GM21390 (cell line): ENCODE measurements around the gene S1PR2.
A peak's percentile ranks its signal among the peaks of the same experiment; 100 is the strongest.
"Not testable (repeated sequence)": the region's sequence is repeated elsewhere in the genome, so short reads cannot be mapped to it uniquely, and the experiment has no call there.

ENCODE experiments used
- ATAC-seq: cut with Tn5 transposase; IDR thresholded peaks from one replicate; pipeline ENCODE4 v1.9.1; 2021; ENCODE audit not compliant: unreplicated experiment

S1PR2 gene

DNA sequence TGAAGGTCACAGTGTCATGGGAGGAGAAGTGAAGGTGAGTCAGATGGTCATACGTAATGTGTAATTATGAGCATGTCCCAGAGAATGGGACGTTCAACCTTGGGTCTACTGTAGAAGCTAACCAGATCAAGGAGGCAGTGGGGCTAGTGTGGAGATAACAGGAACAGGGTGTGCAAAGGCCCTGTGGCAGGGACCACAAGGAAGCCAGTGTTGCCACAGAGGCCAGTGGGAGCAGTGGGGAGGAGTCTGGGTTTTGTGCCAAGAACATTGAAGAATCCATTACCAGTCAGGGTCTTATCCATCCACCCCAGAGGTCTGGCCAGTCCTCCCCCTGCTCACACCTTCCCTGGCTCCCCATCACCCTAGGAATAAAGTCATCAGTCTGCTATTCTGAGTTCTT lies 24.2 kb upstream of the S1PR2 start:
- ATAC-seq: no peak

DNA sequence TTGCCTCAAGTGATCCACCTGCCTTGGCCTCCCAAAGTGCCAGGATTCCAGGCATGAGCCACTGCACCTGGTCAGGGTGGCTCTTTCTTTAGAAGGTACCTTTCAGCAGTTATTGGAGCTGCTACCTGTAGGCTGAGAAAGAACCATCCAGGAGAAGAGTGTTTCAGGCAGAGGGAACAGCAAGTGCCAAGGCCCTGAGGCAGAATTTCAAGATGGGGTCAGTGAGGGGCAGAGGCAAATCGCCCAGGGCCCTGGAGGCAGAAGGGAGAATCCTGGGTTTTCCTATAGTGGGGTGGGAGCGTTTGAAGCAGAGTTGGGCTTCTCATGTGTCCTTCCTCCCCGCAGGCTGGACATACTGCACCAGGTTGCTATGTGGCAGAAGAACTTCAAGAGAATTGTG lies 23.1 kb upstream of the S1PR2 start:
- ATAC-seq: no peak

DNA sequence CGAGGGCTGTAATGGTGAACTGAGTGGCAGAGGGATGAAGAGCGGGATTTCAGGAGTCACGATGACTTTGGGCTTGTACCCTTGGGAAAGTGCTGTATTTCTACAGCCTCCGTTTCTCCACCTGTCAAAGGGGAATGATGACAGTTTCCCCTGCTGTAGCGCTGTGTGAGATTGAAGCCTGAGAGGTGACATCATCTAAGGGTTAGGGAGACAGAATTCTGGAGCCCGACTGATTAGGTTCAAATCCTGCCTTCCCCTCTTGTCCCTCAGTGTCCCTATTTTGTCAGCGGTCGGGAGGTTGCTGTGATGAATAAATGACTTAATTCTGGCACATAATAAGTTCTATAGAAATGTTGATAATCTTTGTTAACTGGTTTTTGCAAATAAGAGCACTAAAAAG lies 21.6 kb upstream of the S1PR2 start:
- no peak for ATAC-seq

DNA sequence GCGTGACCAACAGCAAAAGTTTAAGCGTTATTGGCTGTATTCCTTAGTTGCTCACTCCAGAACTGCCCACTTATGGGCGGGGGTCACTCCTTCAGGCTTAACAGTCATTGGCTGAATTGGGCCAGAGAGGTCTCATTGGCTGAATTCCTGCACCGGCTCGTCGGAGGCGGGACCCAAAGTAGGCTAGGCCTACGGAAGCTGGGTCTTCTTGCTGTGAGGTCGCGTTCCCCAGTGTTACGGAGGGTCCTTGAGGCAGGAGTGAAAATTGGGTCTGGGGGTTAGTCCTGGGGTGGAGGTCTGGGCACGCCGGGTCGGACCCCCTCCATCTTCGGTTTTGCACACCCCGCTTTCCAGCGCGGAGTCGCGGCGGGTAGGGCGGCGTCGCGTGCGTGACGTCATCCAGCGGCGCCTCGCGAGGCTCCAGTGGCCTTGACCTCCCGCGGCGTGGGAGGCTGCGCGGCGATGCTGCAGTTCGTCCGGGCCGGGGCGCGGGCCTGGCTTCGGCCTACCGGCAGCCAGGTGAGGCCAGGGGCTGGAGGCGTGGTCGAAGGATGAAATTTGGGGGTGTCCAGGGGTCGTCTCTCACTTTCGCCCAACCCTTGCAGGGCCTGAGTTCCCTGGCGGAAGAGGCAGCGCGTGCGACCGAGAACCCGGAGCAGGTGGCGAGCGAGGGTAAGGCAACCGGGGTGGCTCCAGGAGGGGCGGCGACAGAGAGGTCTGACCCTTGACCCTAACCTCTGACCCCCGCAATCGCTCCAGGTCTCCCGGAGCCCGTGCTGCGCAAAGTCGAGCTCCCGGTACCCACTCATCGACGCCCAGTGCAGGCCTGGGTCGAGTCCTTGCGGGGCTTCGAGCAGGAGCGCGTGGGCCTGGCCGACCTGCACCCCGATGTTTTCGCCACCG lies 20.9 kb upstream of the S1PR2 start, which contains the start of gene MRPL4:
MRPL4 (plus strand) TSS at position 423 of the 903 bp plus-strand sequence; CDS start at position 463, 40 bp downstream.
- ATAC-seq: peak; percentile 84

DNA sequence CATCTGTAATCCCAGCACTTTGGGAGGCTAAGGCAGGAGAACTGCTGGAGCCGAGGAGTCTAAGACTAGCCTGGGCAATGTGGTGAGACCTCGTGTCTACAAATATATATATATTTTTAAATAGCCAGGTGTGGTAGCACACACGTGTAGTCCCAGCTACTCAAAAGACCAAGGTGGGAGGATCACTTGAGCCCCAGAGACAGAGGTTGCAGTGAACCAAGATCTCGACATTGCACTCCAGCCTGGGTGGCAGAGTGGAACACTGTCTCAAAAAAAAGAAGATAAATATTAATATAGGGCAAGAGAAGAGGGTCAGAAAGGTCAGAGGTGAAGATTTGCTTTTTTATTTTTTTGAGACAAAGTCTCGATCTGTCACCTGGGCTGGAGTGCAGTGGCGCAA lies 15.4 kb upstream of the S1PR2 start:
- ATAC-seq: no peak

- ATAC-seq: no peak
These were observed 14.2 kb upstream of the S1PR2 start for GRCh38 chr19:10245189-10245939.

GRCh38 chr19:10243606-10244005 lies 12.5 kb upstream of the S1PR2 start:
- no peak for ATAC-seq

- ATAC-seq: not testable (repeated sequence)
These were observed 10.8 kb upstream of the S1PR2 start for GRCh38 chr19:10241826-10242449.

GRCh38 chr19:10238172-10238783 lies 7.1 kb upstream of the S1PR2 start:
- ATAC-seq: no peak

- ATAC-seq: no peak
These were observed 6.6 kb upstream of the S1PR2 start for GRCh38 chr19:10237702-10238101.

DNA sequence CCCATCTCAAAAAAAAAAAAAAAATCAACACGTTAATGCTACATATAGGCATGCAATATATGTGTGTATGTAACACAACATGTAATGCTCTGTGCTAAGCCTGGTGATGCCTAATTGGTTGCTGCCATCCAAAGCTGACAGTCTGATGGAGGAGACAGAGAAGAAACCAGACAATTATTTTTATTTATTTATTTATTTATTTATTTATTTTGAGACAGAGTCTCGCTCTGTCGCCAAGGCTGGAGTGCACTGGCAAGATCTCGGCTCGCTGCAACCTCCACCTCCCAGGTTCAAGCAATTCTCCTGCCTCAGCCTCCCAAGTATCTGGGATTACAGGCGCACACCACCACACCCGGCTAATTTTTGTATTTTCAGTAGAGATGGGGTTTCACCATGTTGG lies 4.3 kb upstream of the S1PR2 start:
- ATAC-seq: not testable (repeated sequence)

- no peak for ATAC-seq
These were observed 3.9 kb upstream of the S1PR2 start for GRCh38 chr19:10235003-10235402.

DNA sequence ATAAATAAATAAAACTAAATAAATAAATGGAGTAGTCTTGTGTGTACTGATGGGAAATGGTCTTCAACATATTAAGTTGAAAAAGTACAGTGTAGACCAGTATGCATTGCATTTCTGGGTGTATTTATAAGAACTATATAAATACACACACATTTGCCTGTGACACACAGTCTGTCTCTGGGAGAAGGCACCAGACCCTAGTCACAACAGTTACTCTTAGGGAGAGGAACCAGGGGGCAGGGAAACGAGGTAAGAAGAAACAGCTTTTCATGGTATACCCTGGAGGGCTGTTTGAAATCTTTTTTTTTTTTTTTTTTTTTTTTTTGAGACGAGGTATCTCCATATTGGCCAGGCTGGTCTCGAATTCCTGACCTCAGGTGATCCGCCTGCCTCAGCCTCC lies 2.8 kb upstream of the S1PR2 start:
- ATAC-seq: no peak

GRCh38 chr19:10231612-10232228 lies 589 bp upstream of the S1PR2 start:
- ATAC-seq: no peak

GRCh38 chr19:10230173-10230860 lies 814 bp downstream of the S1PR2 start:
- no peak for ATAC-seq

GRCh38 chr19:10228920-10229319 lies 2.2 kb downstream of the S1PR2 start:
- no peak for ATAC-seq

DNA sequence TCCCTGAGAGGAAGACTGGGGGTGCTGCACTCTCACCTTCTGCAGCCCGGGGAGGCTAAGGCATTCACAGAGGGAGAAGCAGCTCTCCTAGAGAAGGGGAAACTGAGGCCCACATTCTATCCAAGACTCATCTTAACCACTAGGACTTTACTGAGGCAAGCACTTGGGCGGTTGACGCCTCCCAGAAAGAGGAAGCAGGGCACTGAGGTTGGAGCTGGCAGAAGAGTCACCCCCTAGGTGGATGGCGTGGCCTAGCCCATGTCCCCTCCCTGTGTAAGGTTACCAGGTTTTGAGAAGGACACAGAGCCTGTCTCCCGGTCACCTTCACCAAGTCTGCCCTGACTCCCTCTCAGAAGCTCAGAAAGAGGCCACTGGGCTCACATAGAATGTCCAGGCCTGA lies 2.7 kb downstream of the S1PR2 start:
- no peak for ATAC-seq

DNA sequence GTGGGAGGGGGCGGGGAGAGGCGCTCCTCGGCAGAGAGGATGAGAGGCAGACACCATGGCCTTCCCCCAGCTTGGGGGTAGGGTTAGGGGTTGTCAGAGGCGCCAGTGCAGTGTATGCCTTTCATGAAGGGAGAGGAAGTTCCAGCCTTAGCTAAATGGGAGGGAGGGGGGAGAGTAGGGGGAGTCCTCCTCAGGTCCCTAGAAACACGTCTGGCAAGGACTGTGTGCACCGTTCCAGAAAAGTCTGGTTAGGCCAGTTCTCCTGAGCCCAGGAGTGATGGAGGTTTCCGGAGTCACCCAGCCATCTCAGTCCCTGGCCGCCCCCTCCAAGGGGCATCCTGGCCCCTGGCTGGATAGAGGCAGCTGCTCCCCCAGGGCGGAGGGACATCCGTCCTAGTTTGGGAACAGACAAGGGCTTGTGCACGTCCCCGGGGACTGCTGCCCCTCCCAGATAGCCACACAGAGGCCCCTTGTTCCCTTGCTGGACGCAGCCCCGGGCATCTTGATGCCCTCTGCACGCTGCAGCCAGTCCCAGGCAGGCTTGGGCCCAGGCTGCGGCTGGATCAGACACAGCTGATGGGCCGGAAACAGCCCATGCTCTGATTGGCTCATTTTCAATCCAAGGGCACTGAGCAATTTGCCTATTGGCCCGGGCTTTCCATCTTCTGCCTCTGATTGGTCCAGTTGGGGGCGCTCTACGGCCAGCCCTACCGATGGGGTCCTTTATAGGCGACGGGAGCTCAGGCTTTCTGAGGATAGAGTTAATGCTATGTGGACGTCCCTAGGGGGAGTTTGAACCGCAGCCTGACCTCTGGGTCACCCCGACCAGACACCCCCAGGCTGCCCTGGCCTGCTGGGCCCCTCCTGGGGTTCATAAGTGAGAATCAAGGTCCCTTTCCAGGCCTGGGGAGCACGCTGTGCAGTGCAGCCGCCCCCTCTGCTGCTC lies 3.8 kb downstream of the S1PR2 start:
- no peak for ATAC-seq

DNA sequence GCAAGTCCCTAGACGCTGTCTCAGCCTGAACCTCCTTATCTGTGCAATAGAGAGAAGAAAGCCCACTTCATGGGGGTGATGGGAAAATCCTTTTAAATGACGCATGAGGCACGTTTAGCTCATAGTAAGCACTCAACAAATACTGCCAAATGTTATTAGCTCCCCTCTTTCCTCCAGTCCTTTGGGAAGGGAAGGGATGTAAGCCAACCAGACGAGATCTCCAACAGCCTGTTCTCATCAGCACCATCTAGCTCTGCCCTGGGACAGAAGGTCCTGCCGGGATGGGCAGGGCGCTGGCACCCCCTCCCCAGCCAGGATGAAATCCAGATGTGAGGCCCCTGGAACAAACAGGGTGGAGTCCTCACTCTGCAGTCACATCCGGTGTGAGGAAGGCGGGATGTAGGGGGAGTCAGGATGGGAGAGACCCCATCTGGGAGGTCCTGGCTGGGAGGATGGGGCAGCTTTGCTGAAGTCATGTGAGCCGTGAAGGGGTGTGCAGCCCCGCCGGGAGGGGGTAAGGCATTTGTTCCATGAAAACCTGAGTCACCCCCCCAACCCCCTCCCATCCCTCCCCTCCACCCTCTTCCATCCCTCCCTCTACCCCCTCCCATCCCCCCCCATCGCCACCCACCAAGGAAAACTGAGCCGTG lies 4.6 kb downstream of the S1PR2 start:
- ATAC-seq: no peak
